ENCODE measurements around the gene AMOT. TPM values are rescaled to one million over a fixed set of nuclear protein-coding genes. Genes with fewer than 3 reads are reported as not detected.

The AMOT gene
- total RNA-seq, 1 experiment from 2014 or later: 4.0 TPM

DNA sequence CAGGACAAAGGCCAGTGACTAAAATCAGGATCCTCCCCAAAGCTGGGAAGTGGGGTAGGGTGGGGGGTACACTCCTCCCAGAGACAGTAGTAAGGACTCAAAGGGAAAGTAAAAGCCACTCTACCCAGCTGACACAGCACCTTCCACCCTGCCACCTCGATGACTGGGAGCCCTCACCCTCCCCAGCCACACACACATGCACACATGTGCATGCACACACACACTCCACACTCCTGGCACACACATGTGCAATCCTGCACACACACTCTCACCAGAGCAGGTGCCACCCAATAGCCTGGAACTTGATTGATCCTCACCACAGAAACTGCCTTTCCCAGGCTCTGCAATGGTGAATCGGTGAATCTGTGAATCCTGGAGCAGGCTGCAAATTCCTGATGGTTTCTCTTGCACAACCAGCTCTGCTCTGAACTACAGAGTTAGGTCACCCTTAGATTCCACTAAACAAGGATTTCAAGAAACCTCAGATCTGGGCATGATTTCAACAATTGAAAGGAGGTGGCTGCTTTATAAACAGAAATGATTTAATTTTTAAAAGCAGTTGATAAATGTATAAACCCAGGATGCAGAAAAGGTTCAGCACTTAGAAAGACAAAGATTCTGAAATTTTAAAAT, 21.5 kb downstream of the AMOT start:
- intact Hi-C loops (cut with micrococcal nuclease; ENCODE audit: unreplicated experiment): no loop called here
- no peak for DNase-seq (ENCODE audit: low read depth, low spot score)
- Histone ChIP-seq H3K9me3 (ENCODE audit: control insufficient read depth, insufficient read depth, low read depth, low read length) (no peaks in the 10 kb centered on the region), H3K4me3 (ENCODE audit: low read depth in 2 of 2, low read length in 2 of 2) (no peak overlapping the region), H3K4me1 (ENCODE audit: control insufficient read depth, insufficient read depth, low read length) (no peaks in the 10 kb centered on the region), H3K27me3 (ENCODE audit: control insufficient read depth, insufficient read depth, low read length) (no peaks in the 10 kb centered on the region), H3K36me3 (ENCODE audit: control insufficient read depth, insufficient read depth, low read length) (no peaks in the 10 kb centered on the region), H3K27ac (ENCODE audit: low read length) (no peak overlapping the region)
- ATAC-seq: no peak
- in situ Hi-C loops (cut with HindIII; ENCODE audit: low pct_unique_long_range_greater_than_20kb, low sequenced_read_pairs): no loop called here
- ChIA-PET CTCF (no interaction called here), POLR2A (no interaction called here)
- no TSS peak for BruUV-seq (replicated peaks)
- TF ChIP-seq, protein P1, sequence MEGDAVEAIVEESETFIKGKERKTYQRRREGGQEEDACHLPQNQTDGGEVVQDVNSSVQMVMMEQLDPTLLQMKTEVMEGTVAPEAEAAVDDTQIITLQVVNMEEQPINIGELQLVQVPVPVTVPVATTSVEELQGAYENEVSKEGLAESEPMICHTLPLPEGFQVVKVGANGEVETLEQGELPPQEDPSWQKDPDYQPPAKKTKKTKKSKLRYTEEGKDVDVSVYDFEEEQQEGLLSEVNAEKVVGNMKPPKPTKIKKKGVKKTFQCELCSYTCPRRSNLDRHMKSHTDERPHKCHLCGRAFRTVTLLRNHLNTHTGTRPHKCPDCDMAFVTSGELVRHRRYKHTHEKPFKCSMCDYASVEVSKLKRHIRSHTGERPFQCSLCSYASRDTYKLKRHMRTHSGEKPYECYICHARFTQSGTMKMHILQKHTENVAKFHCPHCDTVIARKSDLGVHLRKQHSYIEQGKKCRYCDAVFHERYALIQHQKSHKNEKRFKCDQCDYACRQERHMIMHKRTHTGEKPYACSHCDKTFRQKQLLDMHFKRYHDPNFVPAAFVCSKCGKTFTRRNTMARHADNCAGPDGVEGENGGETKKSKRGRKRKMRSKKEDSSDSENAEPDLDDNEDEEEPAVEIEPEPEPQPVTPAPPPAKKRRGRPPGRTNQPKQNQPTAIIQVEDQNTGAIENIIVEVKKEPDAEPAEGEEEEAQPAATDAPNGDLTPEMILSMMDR (IDR thresholded peaks at IDR 0.05): no peak
- TF ChIP-seq TCF7L2 (IDR thresholded peaks at IDR 0.05; ENCODE audit: low read depth, low read length) (no peak), POLR2AphosphoS5 (IDR thresholded peaks at IDR 0.05; ENCODE audit: low read depth, low read length) (no peak), SIN3A (IDR thresholded peaks at IDR 0.05; ENCODE audit: borderline replicate concordance, insufficient read depth, low read depth, low read length) (no peak)
- TF ChIP-seq, protein P2, sequence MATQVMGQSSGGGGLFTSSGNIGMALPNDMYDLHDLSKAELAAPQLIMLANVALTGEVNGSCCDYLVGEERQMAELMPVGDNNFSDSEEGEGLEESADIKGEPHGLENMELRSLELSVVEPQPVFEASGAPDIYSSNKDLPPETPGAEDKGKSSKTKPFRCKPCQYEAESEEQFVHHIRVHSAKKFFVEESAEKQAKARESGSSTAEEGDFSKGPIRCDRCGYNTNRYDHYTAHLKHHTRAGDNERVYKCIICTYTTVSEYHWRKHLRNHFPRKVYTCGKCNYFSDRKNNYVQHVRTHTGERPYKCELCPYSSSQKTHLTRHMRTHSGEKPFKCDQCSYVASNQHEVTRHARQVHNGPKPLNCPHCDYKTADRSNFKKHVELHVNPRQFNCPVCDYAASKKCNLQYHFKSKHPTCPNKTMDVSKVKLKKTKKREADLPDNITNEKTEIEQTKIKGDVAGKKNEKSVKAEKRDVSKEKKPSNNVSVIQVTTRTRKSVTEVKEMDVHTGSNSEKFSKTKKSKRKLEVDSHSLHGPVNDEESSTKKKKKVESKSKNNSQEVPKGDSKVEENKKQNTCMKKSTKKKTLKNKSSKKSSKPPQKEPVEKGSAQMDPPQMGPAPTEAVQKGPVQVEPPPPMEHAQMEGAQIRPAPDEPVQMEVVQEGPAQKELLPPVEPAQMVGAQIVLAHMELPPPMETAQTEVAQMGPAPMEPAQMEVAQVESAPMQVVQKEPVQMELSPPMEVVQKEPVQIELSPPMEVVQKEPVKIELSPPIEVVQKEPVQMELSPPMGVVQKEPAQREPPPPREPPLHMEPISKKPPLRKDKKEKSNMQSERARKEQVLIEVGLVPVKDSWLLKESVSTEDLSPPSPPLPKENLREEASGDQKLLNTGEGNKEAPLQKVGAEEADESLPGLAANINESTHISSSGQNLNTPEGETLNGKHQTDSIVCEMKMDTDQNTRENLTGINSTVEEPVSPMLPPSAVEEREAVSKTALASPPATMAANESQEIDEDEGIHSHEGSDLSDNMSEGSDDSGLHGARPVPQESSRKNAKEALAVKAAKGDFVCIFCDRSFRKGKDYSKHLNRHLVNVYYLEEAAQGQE (IDR thresholded peaks at IDR 0.05; ENCODE audit: insufficient read depth in 1 of 2, low read depth in 2 of 2, low read length in 1 of 2): no peak

DNA sequence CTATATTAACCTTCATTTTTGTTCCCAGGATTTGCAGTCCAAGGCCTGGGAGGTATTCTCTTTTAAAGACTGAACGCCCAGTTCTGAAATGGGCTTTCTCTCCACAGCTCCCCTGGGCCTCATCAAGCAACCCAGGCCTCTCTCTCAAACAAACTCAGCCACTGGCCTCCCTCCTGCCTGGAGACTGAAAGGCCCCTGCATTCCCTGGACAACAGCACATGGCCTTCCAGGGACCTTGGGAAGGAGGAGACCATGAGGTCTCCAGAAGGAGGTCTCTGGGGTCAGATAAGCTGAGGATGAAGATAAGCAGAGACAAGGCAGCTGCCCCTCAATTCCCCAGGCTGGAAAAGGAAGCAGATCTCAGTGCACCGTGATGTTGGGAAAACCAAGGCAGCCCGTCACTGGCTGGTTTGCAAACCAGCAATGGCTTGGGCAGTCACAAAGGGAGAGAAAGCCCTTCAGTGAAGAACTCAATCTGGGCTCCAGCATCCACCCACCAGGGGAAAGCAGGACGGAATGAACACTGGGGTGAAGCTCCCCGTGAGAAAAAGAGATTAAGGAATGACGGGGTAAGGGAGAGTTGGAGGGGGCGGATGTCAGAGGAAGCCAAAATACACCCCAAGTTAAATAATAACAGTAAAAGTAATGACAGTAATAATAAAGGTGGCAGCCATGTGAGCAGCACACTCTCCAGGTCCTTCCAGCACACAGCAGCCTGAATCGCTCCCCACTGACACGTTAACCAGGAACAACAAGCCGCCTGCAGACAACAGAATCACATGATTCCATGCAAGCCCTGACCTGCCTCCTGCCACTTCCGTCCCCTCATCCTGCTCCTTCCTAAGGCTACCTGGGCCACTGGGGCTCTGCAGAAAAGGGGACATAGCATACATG, 22.3 kb downstream of the AMOT start:
- no peak for TF ChIP-seq POLR2AphosphoS5 (IDR thresholded peaks at IDR 0.05; ENCODE audit: low read depth, low read length)
- no peak for TF ChIP-seq TCF7L2 (IDR thresholded peaks at IDR 0.05; ENCODE audit: low read depth, low read length)
- TF ChIP-seq, protein P2 (IDR thresholded peaks at IDR 0.05; ENCODE audit: insufficient read depth in 1 of 2, low read depth in 2 of 2, low read length in 1 of 2): no peak
- TF ChIP-seq, protein P1 (IDR thresholded peaks at IDR 0.05): no peak
- no peak for TF ChIP-seq SIN3A (IDR thresholded peaks at IDR 0.05; ENCODE audit: borderline replicate concordance, insufficient read depth, low read depth, low read length)
- no peak overlapping the region for H3K4me3 ChIP-seq (ENCODE audit: low read depth in 2 of 2, low read length in 2 of 2)
- no peaks in the 10 kb centered on the region for H3K4me1 ChIP-seq (ENCODE audit: control insufficient read depth, insufficient read depth, low read length)
- DNase-seq (ENCODE audit: low read depth, low spot score) (no peak), ATAC-seq (no peak)
- CTCF ChIA-PET: no interaction called here
- POLR2A ChIA-PET: no interaction called here
- H3K27ac ChIP-seq (ENCODE audit: low read length): no peak overlapping the region
- intact Hi-C loops (cut with micrococcal nuclease; ENCODE audit: unreplicated experiment) (no loop called here), in situ Hi-C loops (cut with HindIII; ENCODE audit: low pct_unique_long_range_greater_than_20kb, low sequenced_read_pairs) (no loop called here)
- BruUV-seq (replicated peaks): no TSS peak
- no peaks in the 10 kb centered on the region for H3K9me3 ChIP-seq (ENCODE audit: control insufficient read depth, insufficient read depth, low read depth, low read length)
- no peaks in the 10 kb centered on the region for H3K27me3 ChIP-seq (ENCODE audit: control insufficient read depth, insufficient read depth, low read length)
- no peaks in the 10 kb centered on the region for H3K36me3 ChIP-seq (ENCODE audit: control insufficient read depth, insufficient read depth, low read length)

Data from Panc1 (cell line).